ENCODE data around the gene SGPP2.

SGPP2 gene

DNA sequence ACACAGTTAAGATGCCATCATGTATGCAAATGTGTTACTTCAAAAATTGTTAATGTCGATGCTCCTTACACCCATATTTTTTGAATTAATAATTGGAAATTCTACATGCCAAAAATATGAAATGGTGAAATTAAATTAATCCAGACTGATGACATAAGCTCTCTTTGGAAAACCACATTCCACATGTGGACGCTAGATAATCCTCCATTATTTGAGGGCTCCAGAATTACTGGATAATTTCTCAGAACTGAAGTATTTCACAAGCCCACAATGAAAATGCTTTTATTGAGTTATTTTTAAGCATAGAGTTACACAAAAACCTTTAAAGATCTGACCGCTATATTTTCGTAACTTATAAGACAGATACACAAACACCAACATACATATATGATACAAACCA lies 183.7 kb downstream of the SGPP2 start:
- TF ChIP-seq, protein P1, sequence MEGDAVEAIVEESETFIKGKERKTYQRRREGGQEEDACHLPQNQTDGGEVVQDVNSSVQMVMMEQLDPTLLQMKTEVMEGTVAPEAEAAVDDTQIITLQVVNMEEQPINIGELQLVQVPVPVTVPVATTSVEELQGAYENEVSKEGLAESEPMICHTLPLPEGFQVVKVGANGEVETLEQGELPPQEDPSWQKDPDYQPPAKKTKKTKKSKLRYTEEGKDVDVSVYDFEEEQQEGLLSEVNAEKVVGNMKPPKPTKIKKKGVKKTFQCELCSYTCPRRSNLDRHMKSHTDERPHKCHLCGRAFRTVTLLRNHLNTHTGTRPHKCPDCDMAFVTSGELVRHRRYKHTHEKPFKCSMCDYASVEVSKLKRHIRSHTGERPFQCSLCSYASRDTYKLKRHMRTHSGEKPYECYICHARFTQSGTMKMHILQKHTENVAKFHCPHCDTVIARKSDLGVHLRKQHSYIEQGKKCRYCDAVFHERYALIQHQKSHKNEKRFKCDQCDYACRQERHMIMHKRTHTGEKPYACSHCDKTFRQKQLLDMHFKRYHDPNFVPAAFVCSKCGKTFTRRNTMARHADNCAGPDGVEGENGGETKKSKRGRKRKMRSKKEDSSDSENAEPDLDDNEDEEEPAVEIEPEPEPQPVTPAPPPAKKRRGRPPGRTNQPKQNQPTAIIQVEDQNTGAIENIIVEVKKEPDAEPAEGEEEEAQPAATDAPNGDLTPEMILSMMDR (IDR thresholded peaks at IDR 0.05; ENCODE audit: low read depth, low read length, missing control alignments) = no peak
- peaks cover 2% of the 10 kb centered on the region for H3K36me3 ChIP-seq (replicated peaks)
- DNase-seq = no peak
- no peak overlapping the region for H3K4me3 ChIP-seq (ENCODE audit: low read depth, low read length)
- in situ Hi-C loops (cut with HindIII; ENCODE audit: low pct_ligation_motif_present, low sequenced_read_pairs) = no loop called here
- no peak overlapping the region for H3K27ac ChIP-seq
- H3K27me3 ChIP-seq (replicated peaks) = no peaks in the 10 kb centered on the region

GRCh38 chr2:222609381-222609780 lies 185.0 kb downstream of the SGPP2 start:
- Histone ChIP-seq H3K27me3 (replicated peaks) (no peaks in the 10 kb centered on the region), H3K36me3 (replicated peaks) (peaks cover 2% of the 10 kb centered on the region), H3K27ac (no peak overlapping the region), H3K4me3 (ENCODE audit: low read depth, low read length) (no peak overlapping the region)
- in situ Hi-C loops (cut with HindIII; ENCODE audit: low pct_ligation_motif_present, low sequenced_read_pairs) = no loop called here
- DNase-seq = no peak
- TF ChIP-seq, protein P1 (IDR thresholded peaks at IDR 0.05; ENCODE audit: low read depth, low read length, missing control alignments) = no peak
